GM23338 (cell line): ENCODE measurements around the gene LDB1. TPM values are rescaled to one million over a fixed set of nuclear protein-coding genes. Genes with fewer than 3 reads are reported as not detected.

Experiments used
- ATAC-seq: fragments of 200-7000 bp; cut with Tn5 transposase; 3 replicates; pipeline ENCODE4 v1.9.1; 2020
- DNase-seq: peaks from one replicate; pipeline ENCODE4 v3.0.0-alpha.2; 2015; ENCODE audit warnings: low spot score
- H2AFZ ChIP-seq: fragments of 200-600 bp; sonication (generic); 2 replicates; pipeline ENCODE4 v1.8.0; 2016; ENCODE audit warnings: antibody characterized with exemption, mild to moderate bottlenecking, moderate library complexity
- H3F3A ChIP-seq: fragments of 200-600 bp; sonication (generic); replicated peaks from 2 replicates; pipeline ENCODE4 v1.8.0; 2017; ENCODE audit warnings: antibody characterized with exemption, mixed run types, low read depth
- H3K27ac ChIP-seq: fragments of 200-600 bp; sonication (generic); 2 replicates; pipeline ENCODE4 v1.6.1; 2016; ENCODE audit warnings: low read depth
- H3K27me3 ChIP-seq: fragments of 200-600 bp; sonication (generic); 2 replicates; pipeline ENCODE4 v1.8.0; 2016; ENCODE audit warnings: mild to moderate bottlenecking, mixed run types, moderate library complexity; ENCODE audit not compliant: insufficient read depth
- H3K36me3 ChIP-seq: fragments of 200-600 bp; sonication (generic); 2 replicates; pipeline ENCODE4 v1.8.0; 2016; ENCODE audit warnings: mild to moderate bottlenecking; ENCODE audit not compliant: insufficient read depth
- H3K4me1 ChIP-seq: fragments of 200-600 bp; sonication (generic); 2 replicates; pipeline ENCODE4 v1.8.0; 2016; ENCODE audit warnings: mild to moderate bottlenecking, moderate library complexity; ENCODE audit not compliant: insufficient read depth
- H3K4me2 ChIP-seq: fragments of 200-600 bp; sonication (generic); 2 replicates; pipeline ENCODE4 v1.7.1; 2017; ENCODE audit warnings: mixed run types
- H3K4me3 ChIP-seq: fragments of 200-600 bp; sonication (generic); 2 replicates; pipeline ENCODE4 v1.6.1; 2016; ENCODE audit warnings: mixed run types
- H3K79me2 ChIP-seq: fragments of 200-600 bp; sonication (generic); replicated peaks from 2 replicates; pipeline ENCODE4 v1.8.0; 2017; ENCODE audit warnings: mild to moderate bottlenecking; ENCODE audit not compliant: insufficient read depth
- H3K9me2 ChIP-seq: fragments of 200-600 bp; sonication (generic); 2 replicates; pipeline ENCODE4 v1.8.0; 2017; ENCODE audit not compliant: insufficient read depth
- H4K20me1 ChIP-seq: fragments of 200-600 bp; sonication (generic); replicated peaks from 2 replicates; pipeline ENCODE4 v1.8.0; 2017; ENCODE audit warnings: mild to moderate bottlenecking; ENCODE audit not compliant: insufficient read depth
- H3K27ac Mint-ChIP-seq: 2 replicates; pipeline ENCODE4 v1.8.0; 2020; ENCODE audit warnings: inconsistent platforms, mild to moderate bottlenecking, moderate library complexity, mixed read lengths
- H3K27me3 Mint-ChIP-seq: 3 replicates; pipeline ENCODE4 v1.8.0; 2022; ENCODE audit warnings: low read depth, mild to moderate bottlenecking, moderate library complexity, mixed read lengths, inconsistent platforms; ENCODE audit not compliant: insufficient read depth, poor library complexity
- H3K36me3 Mint-ChIP-seq: 3 replicates; pipeline ENCODE4 v1.8.0; 2021; ENCODE audit warnings: low read depth, mild to moderate bottlenecking, inconsistent platforms, moderate library complexity, mixed read lengths
- H3K4me1 Mint-ChIP-seq: 3 replicates; pipeline ENCODE4 v1.8.0; 2020; ENCODE audit warnings: mild to moderate bottlenecking, inconsistent platforms, mixed read lengths
- H3K4me3 Mint-ChIP-seq: 3 replicates; pipeline ENCODE4 v1.8.0; 2021; ENCODE audit warnings: moderate library complexity, mild to moderate bottlenecking, inconsistent platforms, mixed read lengths
- H3K9me3 Mint-ChIP-seq: 3 replicates; pipeline ENCODE4 v1.8.0; 2020; ENCODE audit warnings: moderate library complexity, mild to moderate bottlenecking, inconsistent platforms, mixed read lengths
- ETS1 ChIP-seq: IDR thresholded peaks from 2 replicates; pipeline ENCODE4 v1.6.1; 2016; ENCODE audit warnings: antibody characterized with exemption
- EZH2 ChIP-seq: fragments of 200-600 bp; sonication (generic); IDR thresholded peaks from one replicate; pipeline ENCODE4 v1.8.0; 2017; ENCODE audit warnings: antibody characterized with exemption, mild to moderate bottlenecking, low read depth; ENCODE audit not compliant: unreplicated experiment
- JUNB ChIP-seq: IDR thresholded peaks from one replicate; pipeline ENCODE4 v1.6.1; 2016; ENCODE audit warnings: antibody characterized with exemption; ENCODE audit not compliant: unreplicated experiment
- NANOG ChIP-seq: IDR thresholded peaks from 2 replicates; pipeline ENCODE4 v1.6.1; 2016; ENCODE audit warnings: antibody characterized with exemption, borderline replicate concordance
- ZNF331 ChIP-seq: fragments of 250-450 bp; sonication (Bioruptor Pico); IDR thresholded peaks from 2 replicates; pipeline ENCODE4 v1.5.0; 2020; ENCODE audit warnings: low read depth, mild to moderate bottlenecking, moderate library complexity
- polyA plus RNA-seq: library from polyadenylated mRNA; unstranded; fragments of >200 nt; fragmentation: Nextera tagmentation; extraction: Ambion mirVana; gene quantifications from 2 replicates; pipeline ENCODE4 v1.2.1, GENCODE V29; 2016
- total RNA-seq: library from RNA; depleted of rRNA; stranded (reverse); fragments of >200 nt; shearing (Covaris generic); gene quantifications from 2 replicates; pipeline ENCODE4 v1.2.3, GENCODE V29; 2014
- TF ChIP-seq, protein P1 (sequence below): fragments of 250-450 bp; sonication (Bioruptor Pico); IDR thresholded peaks from 2 replicates; pipeline ENCODE4 v1.5.0; 2020; ENCODE audit warnings: mild to moderate bottlenecking, moderate library complexity

Gene LDB1
- total and polyA plus RNA-seq, 2 experiments from 2014 or later: 16.3 to 69.3 TPM

DNA sequence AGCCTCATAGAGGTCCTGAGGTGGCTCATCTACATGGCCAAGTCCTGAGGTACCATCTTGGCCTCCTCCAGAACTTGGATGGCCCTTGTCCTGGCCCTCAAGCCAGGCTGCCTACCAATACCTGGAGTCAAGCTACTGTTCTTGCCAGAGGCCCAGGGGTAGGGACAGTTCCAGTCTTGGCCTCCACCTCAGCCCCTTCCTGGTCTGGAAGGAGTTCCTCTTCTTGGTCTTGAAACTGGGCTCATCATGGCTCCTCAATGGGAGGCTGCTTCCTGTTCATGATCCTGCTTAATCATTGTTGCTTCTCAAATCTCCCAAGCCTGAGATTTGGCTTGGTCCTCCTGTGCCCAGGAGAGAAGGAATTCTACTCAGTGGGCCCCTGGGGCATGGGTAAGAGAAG is 51.1 kb downstream of the LDB1 start (continued):
- TF ChIP-seq ETS1 (no peak), NANOG (no peak), EZH2 (no peak), JUNB (no peak)
- TF ChIP-seq, protein P1, sequence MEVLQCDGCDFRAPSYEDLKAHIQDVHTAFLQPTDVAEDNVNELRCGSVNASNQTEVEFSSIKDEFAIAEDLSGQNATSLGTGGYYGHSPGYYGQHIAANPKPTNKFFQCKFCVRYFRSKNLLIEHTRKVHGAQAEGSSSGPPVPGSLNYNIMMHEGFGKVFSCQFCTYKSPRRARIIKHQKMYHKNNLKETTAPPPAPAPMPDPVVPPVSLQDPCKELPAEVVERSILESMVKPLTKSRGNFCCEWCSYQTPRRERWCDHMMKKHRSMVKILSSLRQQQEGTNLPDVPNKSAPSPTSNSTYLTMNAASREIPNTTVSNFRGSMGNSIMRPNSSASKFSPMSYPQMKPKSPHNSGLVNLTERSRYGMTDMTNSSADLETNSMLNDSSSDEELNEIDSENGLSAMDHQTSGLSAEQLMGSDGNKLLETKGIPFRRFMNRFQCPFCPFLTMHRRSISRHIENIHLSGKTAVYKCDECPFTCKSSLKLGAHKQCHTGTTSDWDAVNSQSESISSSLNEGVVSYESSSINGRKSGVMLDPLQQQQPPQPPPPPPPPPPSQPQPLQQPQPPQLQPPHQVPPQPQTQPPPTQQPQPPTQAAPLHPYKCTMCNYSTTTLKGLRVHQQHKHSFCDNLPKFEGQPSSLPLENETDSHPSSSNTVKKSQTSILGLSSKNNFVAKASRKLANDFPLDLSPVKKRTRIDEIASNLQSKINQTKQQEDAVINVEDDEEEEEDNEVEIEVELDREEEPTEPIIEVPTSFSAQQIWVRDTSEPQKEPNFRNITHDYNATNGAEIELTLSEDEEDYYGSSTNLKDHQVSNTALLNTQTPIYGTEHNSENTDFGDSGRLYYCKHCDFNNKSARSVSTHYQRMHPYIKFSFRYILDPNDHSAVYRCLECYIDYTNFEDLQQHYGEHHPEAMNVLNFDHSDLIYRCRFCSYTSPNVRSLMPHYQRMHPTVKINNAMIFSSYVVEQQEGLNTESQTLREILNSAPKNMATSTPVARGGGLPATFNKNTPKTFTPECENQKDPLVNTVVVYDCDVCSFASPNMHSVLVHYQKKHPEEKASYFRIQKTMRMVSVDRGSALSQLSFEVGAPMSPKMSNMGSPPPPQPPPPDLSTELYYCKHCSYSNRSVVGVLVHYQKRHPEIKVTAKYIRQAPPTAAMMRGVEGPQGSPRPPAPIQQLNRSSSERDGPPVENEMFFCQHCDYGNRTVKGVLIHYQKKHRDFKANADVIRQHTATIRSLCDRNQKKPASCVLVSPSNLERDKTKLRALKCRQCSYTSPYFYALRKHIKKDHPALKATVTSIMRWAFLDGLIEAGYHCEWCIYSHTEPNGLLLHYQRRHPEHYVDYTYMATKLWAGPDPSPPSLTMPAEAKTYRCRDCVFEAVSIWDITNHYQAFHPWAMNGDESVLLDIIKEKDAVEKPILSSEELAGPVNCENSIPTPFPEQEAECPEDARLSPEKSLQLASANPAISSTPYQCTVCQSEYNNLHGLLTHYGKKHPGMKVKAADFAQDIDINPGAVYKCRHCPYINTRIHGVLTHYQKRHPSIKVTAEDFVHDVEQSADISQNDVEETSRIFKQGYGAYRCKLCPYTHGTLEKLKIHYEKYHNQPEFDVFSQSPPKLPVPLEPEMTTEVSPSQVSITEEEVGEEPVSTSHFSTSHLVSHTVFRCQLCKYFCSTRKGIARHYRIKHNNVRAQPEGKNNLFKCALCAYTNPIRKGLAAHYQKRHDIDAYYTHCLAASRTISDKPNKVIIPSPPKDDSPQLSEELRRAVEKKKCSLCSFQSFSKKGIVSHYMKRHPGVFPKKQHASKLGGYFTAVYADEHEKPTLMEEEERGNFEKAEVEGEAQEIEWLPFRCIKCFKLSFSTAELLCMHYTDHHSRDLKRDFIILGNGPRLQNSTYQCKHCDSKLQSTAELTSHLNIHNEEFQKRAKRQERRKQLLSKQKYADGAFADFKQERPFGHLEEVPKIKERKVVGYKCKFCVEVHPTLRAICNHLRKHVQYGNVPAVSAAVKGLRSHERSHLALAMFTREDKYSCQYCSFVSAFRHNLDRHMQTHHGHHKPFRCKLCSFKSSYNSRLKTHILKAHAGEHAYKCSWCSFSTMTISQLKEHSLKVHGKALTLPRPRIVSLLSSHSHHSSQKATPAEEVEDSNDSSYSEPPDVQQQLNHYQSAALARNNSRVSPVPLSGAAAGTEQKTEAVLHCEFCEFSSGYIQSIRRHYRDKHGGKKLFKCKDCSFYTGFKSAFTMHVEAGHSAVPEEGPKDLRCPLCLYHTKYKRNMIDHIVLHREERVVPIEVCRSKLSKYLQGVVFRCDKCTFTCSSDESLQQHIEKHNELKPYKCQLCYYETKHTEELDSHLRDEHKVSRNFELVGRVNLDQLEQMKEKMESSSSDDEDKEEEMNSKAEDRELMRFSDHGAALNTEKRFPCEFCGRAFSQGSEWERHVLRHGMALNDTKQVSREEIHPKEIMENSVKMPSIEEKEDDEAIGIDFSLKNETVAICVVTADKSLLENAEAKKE (CRISPR knock-in tag): no peak

DNA sequence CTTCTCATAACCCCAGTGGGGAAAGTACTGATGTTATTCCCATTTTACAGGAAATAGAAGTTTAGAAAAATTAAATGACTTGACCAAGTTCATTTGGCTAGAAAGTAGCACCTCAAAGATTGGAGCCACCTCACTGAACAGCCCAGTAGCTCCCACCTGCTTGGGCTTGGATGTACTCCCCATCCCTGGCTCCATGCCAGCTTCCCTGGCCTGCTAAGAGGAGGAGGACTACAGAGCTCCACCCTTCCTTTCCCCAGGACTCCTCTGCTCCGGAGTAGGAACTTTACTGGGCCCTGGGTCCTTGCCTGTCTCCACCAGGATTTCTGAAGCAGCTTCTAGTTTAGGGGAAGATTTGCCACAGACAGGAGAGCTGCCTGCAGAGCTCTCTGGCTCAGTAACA is 52.0 kb downstream of the LDB1 start:
- H4K20me1 ChIP-seq: no peaks in the 10 kb centered on the region
- no peaks in the 10 kb centered on the region for H3K27me3 ChIP-seq
- no peaks in the 10 kb centered on the region for H3K36me3 Mint-ChIP-seq
- H3K79me2 ChIP-seq: no peaks in the 10 kb centered on the region; the same call in 1 of the 2 replicates
- H3K27ac ChIP-seq: no peak overlapping the region
- H3F3A ChIP-seq: peaks cover 10% of the 10 kb centered on the region; the same call in 1 of the 2 replicates
- H3K27me3 Mint-ChIP-seq: peaks cover 2% of the 10 kb centered on the region
- no peak overlapping the region for H2AFZ ChIP-seq
- DNase-seq: no peak
- no peak overlapping the region for H3K4me3 ChIP-seq
- no peak overlapping the region for H3K27ac Mint-ChIP-seq
- H3K36me3 ChIP-seq: no peaks in the 10 kb centered on the region
- H3K4me1 ChIP-seq: peaks cover 4% of the 10 kb centered on the region; the same call in 1 of the 2 replicates
- no peak overlapping the region for H3K4me3 Mint-ChIP-seq
- H3K9me2 ChIP-seq: no peaks in the 10 kb centered on the region
- peaks cover 17% of the 10 kb centered on the region; the same call in 2 of the 3 replicates for H3K4me1 Mint-ChIP-seq
- H3K9me3 Mint-ChIP-seq: no peaks in the 10 kb centered on the region
- no peak for ATAC-seq
- no peak overlapping the region for H3K4me2 ChIP-seq
- TF ChIP-seq, protein P1 (CRISPR knock-in tag): no peak
- TF ChIP-seq ZNF331 (CRISPR knock-in tag): no peak
- TF ChIP-seq ETS1: no peak
- TF ChIP-seq EZH2: no peak
